ENCODE data around the gene ZNF638. TPM values are rescaled to one million over a fixed set of nuclear protein-coding genes. Genes with fewer than 3 reads are reported as not detected.

The ZNF638 gene
- total RNA-seq, 3 donors from 2014 or later (not counting 1 experiment from before 2014, with no cell fraction given): 104 to 126 (median 113) TPM

DNA sequence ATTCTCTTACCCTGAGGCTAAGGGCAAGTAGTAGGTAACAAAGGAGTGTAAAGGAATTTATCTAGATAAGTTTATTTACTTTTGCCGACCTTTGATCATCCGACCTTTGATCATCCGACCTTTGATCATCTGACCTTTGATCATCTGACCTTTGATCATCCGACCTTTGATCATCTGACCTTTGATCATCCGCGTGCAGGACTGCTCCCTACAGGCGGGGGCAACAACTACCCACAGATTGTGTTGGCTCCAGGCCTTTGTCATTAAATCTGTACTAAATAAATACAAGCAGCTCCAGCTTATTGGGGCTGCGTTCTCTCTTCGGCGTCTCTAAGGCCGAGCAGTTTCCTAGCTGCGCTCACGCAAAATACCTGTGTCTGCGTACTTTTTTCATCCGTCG is 56.6 kb downstream of the ZNF638 start:
- no peaks in the 10 kb centered on the region for H3K9me3 Mint-ChIP-seq
- no peak overlapping the region for H3K27ac ChIP-seq (ENCODE audit: low read length)
- no peaks in the 10 kb centered on the region for H3K27me3 Mint-ChIP-seq (ENCODE audit: low read depth in 2 of 2)
- intact Hi-C loops (cut with micrococcal nuclease): no loop called here
- no peak overlapping the region for H3K4me3 Mint-ChIP-seq
- H3K27ac Mint-ChIP-seq: no peak overlapping the region
- H3K27me3 ChIP-seq (ENCODE audit: control insufficient read depth, insufficient read depth, low read length): no peaks in the 10 kb centered on the region
- TF ChIP-seq, protein P1, sequence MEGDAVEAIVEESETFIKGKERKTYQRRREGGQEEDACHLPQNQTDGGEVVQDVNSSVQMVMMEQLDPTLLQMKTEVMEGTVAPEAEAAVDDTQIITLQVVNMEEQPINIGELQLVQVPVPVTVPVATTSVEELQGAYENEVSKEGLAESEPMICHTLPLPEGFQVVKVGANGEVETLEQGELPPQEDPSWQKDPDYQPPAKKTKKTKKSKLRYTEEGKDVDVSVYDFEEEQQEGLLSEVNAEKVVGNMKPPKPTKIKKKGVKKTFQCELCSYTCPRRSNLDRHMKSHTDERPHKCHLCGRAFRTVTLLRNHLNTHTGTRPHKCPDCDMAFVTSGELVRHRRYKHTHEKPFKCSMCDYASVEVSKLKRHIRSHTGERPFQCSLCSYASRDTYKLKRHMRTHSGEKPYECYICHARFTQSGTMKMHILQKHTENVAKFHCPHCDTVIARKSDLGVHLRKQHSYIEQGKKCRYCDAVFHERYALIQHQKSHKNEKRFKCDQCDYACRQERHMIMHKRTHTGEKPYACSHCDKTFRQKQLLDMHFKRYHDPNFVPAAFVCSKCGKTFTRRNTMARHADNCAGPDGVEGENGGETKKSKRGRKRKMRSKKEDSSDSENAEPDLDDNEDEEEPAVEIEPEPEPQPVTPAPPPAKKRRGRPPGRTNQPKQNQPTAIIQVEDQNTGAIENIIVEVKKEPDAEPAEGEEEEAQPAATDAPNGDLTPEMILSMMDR (IDR thresholded peaks at IDR 0.05): no peak
- no peaks in the 10 kb centered on the region for H3K9me3 ChIP-seq (ENCODE audit: control insufficient read depth, insufficient read depth, low read length)
- ATAC-seq (no peak), DNase-seq (no peak)
- H3K36me3 ChIP-seq (ENCODE audit: control insufficient read depth, insufficient read depth, low read length): peaks cover 40% of the 10 kb centered on the region
- no peaks in the 10 kb centered on the region for H3K4me1 ChIP-seq (ENCODE audit: control insufficient read depth, insufficient read depth, low read length)
- peaks cover 12% of the 10 kb centered on the region for H3K36me3 Mint-ChIP-seq
- H3K4me1 Mint-ChIP-seq: peaks cover 0 to 3% of the 10 kb centered on the region in 2 donors
- 97% methylated on average over 16 of the region's 16 CpGs for WGBS (ENCODE audit: insufficient coverage)
- H3K4me3 ChIP-seq (ENCODE audit: low read length): no peak overlapping the region

GRCh38 chr2:71389384-71390072 is 57.9 kb downstream of the ZNF638 start:
- H3K36me3 ChIP-seq (ENCODE audit: control insufficient read depth, insufficient read depth, low read length): peaks cover 45% of the 10 kb centered on the region
- H3K36me3 Mint-ChIP-seq: peaks cover 9% of the 10 kb centered on the region

DNA sequence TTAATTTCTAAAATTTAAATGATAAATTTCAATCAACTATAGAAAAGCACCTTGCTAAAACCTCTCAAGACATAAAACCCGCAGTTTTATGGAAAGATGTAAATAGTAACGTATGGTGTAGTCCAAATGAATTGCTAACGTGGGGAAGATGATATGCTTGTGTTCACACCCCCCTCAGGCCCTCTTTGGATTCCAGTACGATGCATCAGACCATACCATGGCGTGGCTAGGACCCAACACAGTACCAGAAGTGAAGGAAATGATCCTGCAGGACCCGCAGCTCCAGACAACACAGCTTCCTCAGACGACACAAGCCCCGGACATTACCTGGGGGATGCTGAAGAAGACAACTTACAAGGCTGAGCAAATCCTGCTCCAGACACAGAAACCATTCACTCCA is 61.6 kb downstream of the ZNF638 start:
- H3K4me1 Mint-ChIP-seq: no peaks in the 10 kb centered on the region
- H3K27me3 Mint-ChIP-seq (ENCODE audit: low read depth in 2 of 2): no peaks in the 10 kb centered on the region
- no peak overlapping the region for H3K27ac Mint-ChIP-seq
- no peak overlapping the region for H3K4me3 Mint-ChIP-seq
- Histone ChIP-seq H3K27ac (ENCODE audit: low read length) (no peak overlapping the region), H3K9me3 (ENCODE audit: control insufficient read depth, insufficient read depth, low read length) (no peaks in the 10 kb centered on the region), H3K4me1 (ENCODE audit: control insufficient read depth, insufficient read depth, low read length) (no peaks in the 10 kb centered on the region), H3K4me3 (ENCODE audit: low read length) (no peak overlapping the region), H3K27me3 (ENCODE audit: control insufficient read depth, insufficient read depth, low read length) (no peaks in the 10 kb centered on the region), H3K36me3 (ENCODE audit: control insufficient read depth, insufficient read depth, low read length) (peaks cover 56% of the 10 kb centered on the region)
- peaks cover 14% of the 10 kb centered on the region for H3K36me3 Mint-ChIP-seq
- 98% methylated on average over 8 of the region's 8 CpGs for WGBS (ENCODE audit: insufficient coverage)
- ATAC-seq (no peak), DNase-seq (no peak)
- intact Hi-C loops (cut with micrococcal nuclease): no loop called here
- TF ChIP-seq, protein P1 (IDR thresholded peaks at IDR 0.05): no peak
- no peaks in the 10 kb centered on the region for H3K9me3 Mint-ChIP-seq

More at GRCh38 chr2:71389384-71390072, 57.9 kb downstream of the ZNF638 start:
- no peak overlapping the region for H3K27ac Mint-ChIP-seq
- WGBS (ENCODE audit: insufficient coverage): 98% methylated on average over 12 of the region's 12 CpGs
- Histone ChIP-seq H3K27ac (ENCODE audit: low read length) (no peak overlapping the region), H3K27me3 (ENCODE audit: control insufficient read depth, insufficient read depth, low read length) (no peaks in the 10 kb centered on the region), H3K4me1 (ENCODE audit: control insufficient read depth, insufficient read depth, low read length) (no peaks in the 10 kb centered on the region), H3K9me3 (ENCODE audit: control insufficient read depth, insufficient read depth, low read length) (no peaks in the 10 kb centered on the region), H3K4me3 (ENCODE audit: low read length) (no peak overlapping the region)
- no peaks in the 10 kb centered on the region for H3K9me3 Mint-ChIP-seq
- no peak for DNase-seq
- no peaks in the 10 kb centered on the region for H3K27me3 Mint-ChIP-seq (ENCODE audit: low read depth in 2 of 2)
- no peak for ATAC-seq
- peaks cover 0 to 3% of the 10 kb centered on the region in 2 donors for H3K4me1 Mint-ChIP-seq
- TF ChIP-seq, protein P1 (IDR thresholded peaks at IDR 0.05): no peak
- no peak overlapping the region for H3K4me3 Mint-ChIP-seq
- intact Hi-C loops (cut with micrococcal nuclease): no loop called here

- no peaks in the 10 kb centered on the region for H3K9me3 Mint-ChIP-seq
- peaks cover 14% of the 10 kb centered on the region for H3K36me3 Mint-ChIP-seq
- H3K27ac Mint-ChIP-seq: no peak overlapping the region
Observed at GRCh38 chr2:71395471-71395870, 63.9 kb downstream of the ZNF638 start.

More at GRCh38 chr2:71395471-71395870, 63.9 kb downstream of the ZNF638 start:
- intact Hi-C loops (cut with micrococcal nuclease): no loop called here
- DNase-seq: no peak
- TF ChIP-seq, protein P1 (IDR thresholded peaks at IDR 0.05): no peak
- Mint-ChIP-seq H3K4me3 (no peak overlapping the region), H3K27me3 (ENCODE audit: low read depth in 2 of 2) (no peaks in the 10 kb centered on the region), H3K4me1 (no peaks in the 10 kb centered on the region)
- 96% methylated on average over 10 of the region's 10 CpGs for WGBS (ENCODE audit: insufficient coverage)
- no peak overlapping the region for H3K27ac ChIP-seq (ENCODE audit: low read length)
- H3K4me1 ChIP-seq (ENCODE audit: control insufficient read depth, insufficient read depth, low read length): no peaks in the 10 kb centered on the region
- H3K27me3 ChIP-seq (ENCODE audit: control insufficient read depth, insufficient read depth, low read length): no peaks in the 10 kb centered on the region
- no peaks in the 10 kb centered on the region for H3K9me3 ChIP-seq (ENCODE audit: control insufficient read depth, insufficient read depth, low read length)
- peaks cover 62% of the 10 kb centered on the region for H3K36me3 ChIP-seq (ENCODE audit: control insufficient read depth, insufficient read depth, low read length)
- ATAC-seq: no peak
- no peak overlapping the region for H3K4me3 ChIP-seq (ENCODE audit: low read length)

All from natural killer cell (primary cell).